ENCODE measurements around the gene NME7. TPM values are rescaled to one million over a fixed set of nuclear protein-coding genes. Genes with fewer than 3 reads are reported as not detected.
"Not testable (repeated sequence)": the region's sequence is repeated elsewhere in the genome, so short reads cannot be mapped to it uniquely, and the experiment has no call there.

The NME7 gene
- total RNA-seq, 4 donors from 2014 or later, result 14.1 to 42.6 (median 25.0) TPM

GRCh38 chr1:169196161-169196560, 171.4 kb downstream of the NME7 start:
- DNase-seq, result no peak
- H3K27ac ChIP-seq, result no peak overlapping the region
- H3K9me3 ChIP-seq, result no peaks in the 10 kb centered on the region
- intact Hi-C loops (cut with DNase I; ENCODE audit: low total_unique reads), result no loop called here
- no peak overlapping the region for H3K4me3 ChIP-seq
- TF ChIP-seq CTCF (IDR thresholded peaks at IDR 0.05) (no peak), POLR2A (IDR thresholded peaks at IDR 0.05) (no peak)
- no peaks in the 10 kb centered on the region for H3K27me3 ChIP-seq
- peaks cover 0 to 3% of the 10 kb centered on the region in 2 donors for H3K4me1 ChIP-seq
- H3K36me3 ChIP-seq, result no peaks in the 10 kb centered on the region

GRCh38 chr1:169193191-169193850, 174.3 kb downstream of the NME7 start:
- no peaks in the 10 kb centered on the region for H3K9me3 ChIP-seq
- H3K4me3 ChIP-seq, result no peak overlapping the region
- peaks cover 0 to 3% of the 10 kb centered on the region in 2 donors for H3K4me1 ChIP-seq
- intact Hi-C loops (cut with DNase I; ENCODE audit: low total_unique reads), result no loop called here
- H3K36me3 ChIP-seq, result no peaks in the 10 kb centered on the region
- peak; percentile 23 to 64 for DNase-seq
- H3K27ac ChIP-seq, result peak overlapping the region; percentile 42 to 60
- H3K27me3 ChIP-seq, result no peaks in the 10 kb centered on the region
- TF ChIP-seq CTCF (IDR thresholded peaks at IDR 0.05), result peak in 3 of 4 experiments; percentile 6 to 40 (median 28)
- TF ChIP-seq POLR2A (IDR thresholded peaks at IDR 0.05), result no peak

GRCh38 chr1:169186106-169186505, 181.5 kb downstream of the NME7 start:
- no peaks in the 10 kb centered on the region for H3K4me1 ChIP-seq
- no peak overlapping the region for H3K27ac ChIP-seq
- H3K4me3 ChIP-seq, result no peak overlapping the region
- no peaks in the 10 kb centered on the region for H3K36me3 ChIP-seq
- no peak for DNase-seq
- no peaks in the 10 kb centered on the region for H3K27me3 ChIP-seq
- H3K9me3 ChIP-seq, result no peaks in the 10 kb centered on the region
- intact Hi-C loops (cut with DNase I; ENCODE audit: low total_unique reads), result no loop called here
- TF ChIP-seq POLR2A (IDR thresholded peaks at IDR 0.05) (no peak), CTCF (IDR thresholded peaks at IDR 0.05) (no peak)

GRCh38 chr1:169184812-169185211, 182.8 kb downstream of the NME7 start:
- Histone ChIP-seq H3K4me1 (no peaks in the 10 kb centered on the region), H3K9me3 (no peaks in the 10 kb centered on the region), H3K27me3 (no peaks in the 10 kb centered on the region), H3K36me3 (no peaks in the 10 kb centered on the region), H3K27ac (no peak overlapping the region), H3K4me3 (no peak overlapping the region)
- DNase-seq, result no peak
- TF ChIP-seq CTCF (IDR thresholded peaks at IDR 0.05), result no peak
- TF ChIP-seq POLR2A (IDR thresholded peaks at IDR 0.05), result no peak
- intact Hi-C loops (cut with DNase I; ENCODE audit: low total_unique reads), result no loop called here

- DNase-seq, result no peak
- Histone ChIP-seq H3K27ac (peak overlapping the region in 1 of 2 donors; percentile 18), H3K9me3 (no peaks in the 10 kb centered on the region), H3K27me3 (no peaks in the 10 kb centered on the region), H3K4me1 (peaks cover 0 to 3% of the 10 kb centered on the region in 2 donors), H3K4me3 (no peak overlapping the region), H3K36me3 (no peaks in the 10 kb centered on the region)
- intact Hi-C loops (cut with DNase I; ENCODE audit: low total_unique reads), result no loop called here
- TF ChIP-seq POLR2A (IDR thresholded peaks at IDR 0.05) (no peak), CTCF (IDR thresholded peaks at IDR 0.05) (no peak)
These were observed 187.4 kb downstream of the NME7 start for GRCh38 chr1:169180174-169180573.

GRCh38 chr1:169179431-169179830, 188.2 kb downstream of the NME7 start:
- DNase-seq; H3K4me3 ChIP-seq; H3K27me3 ChIP-seq; H3K9me3 ChIP-seq; intact Hi-C loops (cut with DNase I; ENCODE audit: low total_unique reads); H3K36me3 ChIP-seq; H3K4me1 ChIP-seq: not testable (repeated sequence)
- peak overlapping the region in 1 of 2 donors; percentile 18 for H3K27ac ChIP-seq
